Sigmoid colon (tissue), 3 donors: ENCODE measurements around the gene PCNT.

Experiments
- POLR2A ChIP-seq, 2 donors: fragments of 450-650 bp; IDR thresholded peaks; one replicate each; pipeline ENCODE4 v1.6.1; 2016; ENCODE audit warnings: antibody characterized with exemption in 2 of 2, mild to moderate bottlenecking in 2 of 2, moderate library complexity in 2 of 2
- TF ChIP-seq, protein P1 (sequence below), 4 experiments: fragments of 450-650 bp in 3 of 4; fragments of 200-600 bp in 1 of 4; IDR thresholded peaks; one replicate each; pipeline ENCODE4 v1.5.1; 2016 to 2019; ENCODE audit warnings: antibody characterized with exemption in 4 of 4, mild to moderate bottlenecking in 3 of 4, moderate library complexity in 2 of 4

DNA sequence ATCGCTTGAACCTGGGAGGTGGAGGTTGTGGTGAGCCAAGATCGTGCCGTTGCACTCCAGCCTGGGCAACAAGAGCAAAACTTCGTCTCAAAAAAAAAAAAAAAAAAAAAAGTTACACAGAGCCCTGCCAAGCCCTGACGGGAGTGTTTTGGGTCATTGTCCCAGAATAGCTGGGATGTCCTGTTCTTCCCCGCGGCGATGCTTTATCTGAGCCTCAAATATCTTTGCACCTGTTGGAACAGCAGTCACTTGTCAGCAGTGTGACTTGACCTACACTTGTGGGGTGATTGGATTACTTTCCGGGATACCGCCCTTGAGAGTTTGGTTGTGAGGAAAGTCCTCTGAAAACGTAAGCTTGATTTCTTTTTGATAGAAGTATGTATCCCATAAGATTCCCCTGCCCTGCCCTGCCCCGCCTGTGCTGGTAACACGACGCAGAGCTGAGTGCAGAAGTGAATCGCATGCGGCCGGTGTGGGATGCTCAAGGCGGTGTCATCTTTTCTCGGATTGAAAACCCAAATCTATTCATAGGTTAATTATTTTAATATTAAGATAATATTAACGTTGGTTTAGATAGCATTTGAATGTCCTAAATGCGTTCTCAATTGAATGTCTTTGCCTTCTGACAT lies 50.9 kb downstream of the PCNT start:
- no peak for TF ChIP-seq POLR2A (IDR thresholded peaks at IDR 0.05)
- TF ChIP-seq, protein P1, sequence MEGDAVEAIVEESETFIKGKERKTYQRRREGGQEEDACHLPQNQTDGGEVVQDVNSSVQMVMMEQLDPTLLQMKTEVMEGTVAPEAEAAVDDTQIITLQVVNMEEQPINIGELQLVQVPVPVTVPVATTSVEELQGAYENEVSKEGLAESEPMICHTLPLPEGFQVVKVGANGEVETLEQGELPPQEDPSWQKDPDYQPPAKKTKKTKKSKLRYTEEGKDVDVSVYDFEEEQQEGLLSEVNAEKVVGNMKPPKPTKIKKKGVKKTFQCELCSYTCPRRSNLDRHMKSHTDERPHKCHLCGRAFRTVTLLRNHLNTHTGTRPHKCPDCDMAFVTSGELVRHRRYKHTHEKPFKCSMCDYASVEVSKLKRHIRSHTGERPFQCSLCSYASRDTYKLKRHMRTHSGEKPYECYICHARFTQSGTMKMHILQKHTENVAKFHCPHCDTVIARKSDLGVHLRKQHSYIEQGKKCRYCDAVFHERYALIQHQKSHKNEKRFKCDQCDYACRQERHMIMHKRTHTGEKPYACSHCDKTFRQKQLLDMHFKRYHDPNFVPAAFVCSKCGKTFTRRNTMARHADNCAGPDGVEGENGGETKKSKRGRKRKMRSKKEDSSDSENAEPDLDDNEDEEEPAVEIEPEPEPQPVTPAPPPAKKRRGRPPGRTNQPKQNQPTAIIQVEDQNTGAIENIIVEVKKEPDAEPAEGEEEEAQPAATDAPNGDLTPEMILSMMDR (IDR thresholded peaks at IDR 0.05), result no peak
